ENCODE results near the gene TIAM1. TPM values are rescaled to one million over a fixed set of nuclear protein-coding genes. Genes with fewer than 3 reads are reported as not detected.

The TIAM1 gene
- total RNA-seq, 4 donors from 2014 or later, result 0.66 to 3.5 (median 1.0) TPM

DNA sequence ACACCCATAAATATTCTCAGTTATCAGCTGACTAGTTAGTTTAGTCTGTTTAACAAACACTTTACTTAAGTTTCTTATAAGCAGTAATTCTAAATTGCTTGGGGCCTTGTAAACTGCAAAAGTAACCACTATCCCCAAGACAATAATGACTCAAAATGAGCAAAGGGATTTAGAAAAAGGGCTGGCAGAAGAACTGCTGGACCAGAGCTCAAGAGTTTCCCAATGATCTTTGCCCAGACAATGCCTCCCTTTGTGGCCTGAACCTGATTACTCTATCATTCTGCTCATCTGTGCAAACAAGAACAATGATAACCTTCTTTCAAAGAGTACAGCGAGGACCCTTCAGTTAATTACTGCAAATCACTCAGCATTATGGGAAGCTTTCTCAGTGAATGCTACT, 123.5 kb downstream of the TIAM1 start:
- Histone ChIP-seq H3K36me3 (no peaks in the 10 kb centered on the region), H3K4me3 (no peak overlapping the region), H3K27me3 (no peaks in the 10 kb centered on the region), H3K9me3 (no peaks in the 10 kb centered on the region), H3K4me1 (no peaks in the 10 kb centered on the region), H3K27ac (no peak overlapping the region)
- in situ Hi-C loops (cut with MboI; ENCODE audit: low sequenced_read_pairs in 4 of 4) (no loop called here), intact Hi-C loops (cut with DNase I; ENCODE audit: low total_unique reads) (no loop called here)
- ATAC-seq, result peak in 1 of 2 donors; percentile 39
- no peak for TF ChIP-seq POLR2A (IDR thresholded peaks at IDR 0.05)
- TF ChIP-seq, protein P1, sequence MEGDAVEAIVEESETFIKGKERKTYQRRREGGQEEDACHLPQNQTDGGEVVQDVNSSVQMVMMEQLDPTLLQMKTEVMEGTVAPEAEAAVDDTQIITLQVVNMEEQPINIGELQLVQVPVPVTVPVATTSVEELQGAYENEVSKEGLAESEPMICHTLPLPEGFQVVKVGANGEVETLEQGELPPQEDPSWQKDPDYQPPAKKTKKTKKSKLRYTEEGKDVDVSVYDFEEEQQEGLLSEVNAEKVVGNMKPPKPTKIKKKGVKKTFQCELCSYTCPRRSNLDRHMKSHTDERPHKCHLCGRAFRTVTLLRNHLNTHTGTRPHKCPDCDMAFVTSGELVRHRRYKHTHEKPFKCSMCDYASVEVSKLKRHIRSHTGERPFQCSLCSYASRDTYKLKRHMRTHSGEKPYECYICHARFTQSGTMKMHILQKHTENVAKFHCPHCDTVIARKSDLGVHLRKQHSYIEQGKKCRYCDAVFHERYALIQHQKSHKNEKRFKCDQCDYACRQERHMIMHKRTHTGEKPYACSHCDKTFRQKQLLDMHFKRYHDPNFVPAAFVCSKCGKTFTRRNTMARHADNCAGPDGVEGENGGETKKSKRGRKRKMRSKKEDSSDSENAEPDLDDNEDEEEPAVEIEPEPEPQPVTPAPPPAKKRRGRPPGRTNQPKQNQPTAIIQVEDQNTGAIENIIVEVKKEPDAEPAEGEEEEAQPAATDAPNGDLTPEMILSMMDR (IDR thresholded peaks at IDR 0.05 in 4 of 5, conservative IDR thresholded peaks at IDR 0.05 in 1 of 5), result no peak
- DNase-seq, result no peak

DNA sequence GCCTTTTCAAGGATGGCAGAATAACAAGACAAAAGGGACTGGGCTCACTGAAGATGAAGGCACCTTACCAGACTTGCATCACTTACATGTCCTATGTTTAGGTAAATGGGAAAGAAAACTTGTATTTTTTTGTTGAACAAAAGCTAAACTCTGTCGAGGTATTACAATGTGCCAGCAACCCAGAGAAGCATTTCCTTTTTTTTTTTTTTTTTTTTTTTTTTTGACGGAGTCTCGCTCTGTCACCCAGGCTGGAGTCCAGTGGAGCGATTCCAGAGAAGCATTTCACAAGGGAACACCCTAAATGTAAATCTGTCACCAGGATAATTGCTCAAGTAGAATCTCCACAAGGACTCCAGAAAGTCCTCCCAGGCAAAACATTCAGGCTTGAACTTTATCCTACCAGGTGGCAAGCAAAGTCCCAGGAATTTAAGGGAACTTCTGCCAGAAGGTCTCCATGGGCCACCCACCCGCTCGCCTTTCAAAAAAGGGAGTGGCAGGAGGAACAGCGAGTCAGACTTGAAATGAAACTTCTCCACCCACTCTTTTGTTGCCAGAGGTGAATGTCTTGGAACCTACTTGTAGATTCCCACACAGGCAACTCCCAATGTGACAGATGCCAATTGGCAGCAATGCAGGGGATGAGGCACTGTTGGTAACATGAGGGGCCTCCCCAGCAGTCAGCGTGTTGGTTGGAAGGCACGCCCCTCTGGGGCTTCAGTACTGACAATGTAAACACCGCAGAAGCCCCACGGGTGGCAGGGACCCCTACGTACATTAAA, 125.0 kb downstream of the TIAM1 start:
- no peaks in the 10 kb centered on the region for H3K27me3 ChIP-seq
- DNase-seq (peak; percentile 24 to 58), ATAC-seq (peak; percentile 47 to 58)
- in situ Hi-C loops (cut with MboI; ENCODE audit: low sequenced_read_pairs in 4 of 4), result no loop called here
- no peaks in the 10 kb centered on the region for H3K36me3 ChIP-seq
- no peaks in the 10 kb centered on the region for H3K9me3 ChIP-seq
- H3K4me3 ChIP-seq, result no peak overlapping the region
- H3K27ac ChIP-seq, result no peak overlapping the region
- intact Hi-C loops (cut with DNase I; ENCODE audit: low total_unique reads), result no loop called here
- H3K4me1 ChIP-seq, result no peaks in the 10 kb centered on the region
- TF ChIP-seq, protein P1 (IDR thresholded peaks at IDR 0.05 in 4 of 5, conservative IDR thresholded peaks at IDR 0.05 in 1 of 5), result no peak
- no peak for TF ChIP-seq POLR2A (IDR thresholded peaks at IDR 0.05)

- in situ Hi-C loops (cut with MboI; ENCODE audit: low sequenced_read_pairs in 4 of 4) (no loop called here), intact Hi-C loops (cut with DNase I; ENCODE audit: low total_unique reads) (no loop called here)
- Histone ChIP-seq H3K4me1 (no peaks in the 10 kb centered on the region), H3K4me3 (no peak overlapping the region), H3K27me3 (no peaks in the 10 kb centered on the region), H3K27ac (no peak overlapping the region), H3K9me3 (no peaks in the 10 kb centered on the region), H3K36me3 (no peaks in the 10 kb centered on the region)
- DNase-seq (no peak), ATAC-seq (no peak)
- TF ChIP-seq POLR2A (IDR thresholded peaks at IDR 0.05), result no peak
- TF ChIP-seq, protein P1 (IDR thresholded peaks at IDR 0.05 in 4 of 5, conservative IDR thresholded peaks at IDR 0.05 in 1 of 5), result no peak
These were observed 127.9 kb downstream of the TIAM1 start for GRCh38 chr21:31216206-31216605.

DNA sequence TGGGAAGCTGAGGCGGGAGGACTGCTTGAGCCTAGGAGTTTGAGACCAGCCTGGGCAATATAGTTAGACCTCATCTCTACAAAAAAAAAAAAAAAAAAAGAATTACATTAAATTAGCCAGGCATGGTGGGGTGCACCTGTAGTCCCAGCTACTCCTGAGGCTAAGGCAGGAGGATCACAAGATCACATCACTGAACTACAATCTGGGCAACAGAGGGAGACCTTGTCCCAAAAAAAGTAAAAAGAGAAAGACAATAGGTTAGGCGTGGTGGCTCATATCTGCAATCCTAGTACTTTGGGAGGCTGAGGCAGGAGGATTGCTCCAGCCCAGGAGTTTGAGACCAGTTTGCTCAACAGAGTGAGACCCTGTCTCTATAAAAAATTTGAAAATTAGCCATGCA, 130.3 kb downstream of the TIAM1 start:
- no peaks in the 10 kb centered on the region for H3K27me3 ChIP-seq
- no peak overlapping the region for H3K27ac ChIP-seq
- in situ Hi-C loops (cut with MboI; ENCODE audit: low sequenced_read_pairs in 4 of 4), result no loop called here
- DNase-seq (no peak), ATAC-seq (no peak)
- H3K4me1 ChIP-seq, result no peaks in the 10 kb centered on the region
- H3K4me3 ChIP-seq, result no peak overlapping the region
- H3K9me3 ChIP-seq, result no peaks in the 10 kb centered on the region
- TF ChIP-seq POLR2A (IDR thresholded peaks at IDR 0.05), result no peak
- TF ChIP-seq, protein P1 (IDR thresholded peaks at IDR 0.05 in 4 of 5, conservative IDR thresholded peaks at IDR 0.05 in 1 of 5), result no peak
- intact Hi-C loops (cut with DNase I; ENCODE audit: low total_unique reads), result no loop called here
- H3K36me3 ChIP-seq, result no peaks in the 10 kb centered on the region

Data from gastrocnemius medialis (tissue), 4 donors.